ENCODE results near the gene ASCC2. TPM values are rescaled to one million over a fixed set of nuclear protein-coding genes. Genes with fewer than 3 reads are reported as not detected.

The ASCC2 gene
- total and polyA plus RNA-seq, 10 donors, result 34.1 to 89.0 (median 62.9) TPM

DNA sequence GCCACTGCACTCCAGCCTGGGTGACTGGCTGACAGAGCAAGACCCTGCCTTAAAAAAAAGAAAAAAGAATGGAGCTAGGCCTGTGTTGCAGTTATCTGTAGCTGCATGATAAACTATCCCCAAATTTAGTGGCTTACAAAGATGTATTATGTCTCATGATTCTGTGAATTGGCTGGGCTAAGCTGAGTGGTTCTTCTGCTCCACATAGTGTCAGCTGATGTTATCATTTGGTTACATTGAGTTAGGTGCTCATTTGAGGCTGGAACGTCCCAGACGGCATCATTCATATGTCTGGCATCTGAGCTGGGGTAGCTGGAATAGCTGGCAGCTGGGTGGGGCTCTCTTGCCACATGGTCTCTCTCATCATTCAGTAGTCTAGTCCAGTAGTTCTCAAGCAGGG, 8.2 kb upstream of the ASCC2 start:
- intact Hi-C loops (cut with DNase I; ENCODE audit: low total_unique reads), result no loop called here
- no peaks in the 10 kb centered on the region for H3K36me3 ChIP-seq
- H3K4me3 ChIP-seq, result no peak overlapping the region
- peaks cover 0 to 3% (median 0%) of the 10 kb centered on the region in 6 donors for H3K4me1 ChIP-seq
- TF ChIP-seq POLR2A (IDR thresholded peaks at IDR 0.05), result no peak
- no peak overlapping the region for H3K27ac ChIP-seq
- peaks cover 0 to 11% (median 2%) of the 10 kb centered on the region in 8 donors for H3K9me3 ChIP-seq
- DNase-seq, result no peak
- no peaks in the 10 kb centered on the region for H3K27me3 ChIP-seq (replicated peaks in 1 of 7)
- 91 to 100% (median 94%) methylated on average over 2 of the region's 2 CpGs for WGBS, 5 donors

DNA sequence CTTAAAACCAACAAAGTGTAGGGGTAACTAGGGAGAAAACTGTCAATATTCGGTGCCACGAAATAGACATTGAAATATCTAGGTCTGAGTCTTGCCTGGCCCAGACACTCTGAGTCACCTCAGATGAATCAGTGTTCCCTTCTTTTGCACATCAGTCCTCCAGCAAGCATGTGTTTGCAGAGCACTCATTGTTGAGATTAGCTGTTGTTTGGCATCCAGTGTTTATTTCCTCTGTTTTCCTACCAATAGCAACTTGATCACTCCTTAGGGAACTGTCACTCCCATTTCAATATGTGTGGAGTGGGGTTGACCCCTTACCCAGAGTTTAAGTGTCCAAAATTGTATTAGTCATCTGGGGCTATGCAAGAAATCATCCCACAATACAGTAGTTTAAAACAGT, 4.7 kb upstream of the ASCC2 start:
- TF ChIP-seq, protein P1, sequence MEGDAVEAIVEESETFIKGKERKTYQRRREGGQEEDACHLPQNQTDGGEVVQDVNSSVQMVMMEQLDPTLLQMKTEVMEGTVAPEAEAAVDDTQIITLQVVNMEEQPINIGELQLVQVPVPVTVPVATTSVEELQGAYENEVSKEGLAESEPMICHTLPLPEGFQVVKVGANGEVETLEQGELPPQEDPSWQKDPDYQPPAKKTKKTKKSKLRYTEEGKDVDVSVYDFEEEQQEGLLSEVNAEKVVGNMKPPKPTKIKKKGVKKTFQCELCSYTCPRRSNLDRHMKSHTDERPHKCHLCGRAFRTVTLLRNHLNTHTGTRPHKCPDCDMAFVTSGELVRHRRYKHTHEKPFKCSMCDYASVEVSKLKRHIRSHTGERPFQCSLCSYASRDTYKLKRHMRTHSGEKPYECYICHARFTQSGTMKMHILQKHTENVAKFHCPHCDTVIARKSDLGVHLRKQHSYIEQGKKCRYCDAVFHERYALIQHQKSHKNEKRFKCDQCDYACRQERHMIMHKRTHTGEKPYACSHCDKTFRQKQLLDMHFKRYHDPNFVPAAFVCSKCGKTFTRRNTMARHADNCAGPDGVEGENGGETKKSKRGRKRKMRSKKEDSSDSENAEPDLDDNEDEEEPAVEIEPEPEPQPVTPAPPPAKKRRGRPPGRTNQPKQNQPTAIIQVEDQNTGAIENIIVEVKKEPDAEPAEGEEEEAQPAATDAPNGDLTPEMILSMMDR (IDR thresholded peaks at IDR 0.05 in 8 of 11, conservative IDR thresholded peaks at IDR 0.05 in 3 of 11), result no peak
- TF ChIP-seq POLR2A (IDR thresholded peaks at IDR 0.05) (no peak), POLR2AphosphoS5 (IDR thresholded peaks at IDR 0.05) (no peak)
- intact Hi-C loops (cut with DNase I; ENCODE audit: low total_unique reads), result no loop called here
- no peak for DNase-seq
- H3K9me3 ChIP-seq, result peaks cover 0 to 11% (median 2%) of the 10 kb centered on the region in 8 donors
- no peaks in the 10 kb centered on the region for H3K27me3 ChIP-seq (replicated peaks in 1 of 7)
- H3K4me3 ChIP-seq, result no peak overlapping the region
- WGBS, 5 donors, result 68 to 98% (median 89%) methylated on average over 2 of the region's 2 CpGs
- H3K27ac ChIP-seq, result no peak overlapping the region
- H3K4me1 ChIP-seq, result peaks cover 0 to 15% (median 8%) of the 10 kb centered on the region in 6 donors
- H3K36me3 ChIP-seq, result no peaks in the 10 kb centered on the region

DNA sequence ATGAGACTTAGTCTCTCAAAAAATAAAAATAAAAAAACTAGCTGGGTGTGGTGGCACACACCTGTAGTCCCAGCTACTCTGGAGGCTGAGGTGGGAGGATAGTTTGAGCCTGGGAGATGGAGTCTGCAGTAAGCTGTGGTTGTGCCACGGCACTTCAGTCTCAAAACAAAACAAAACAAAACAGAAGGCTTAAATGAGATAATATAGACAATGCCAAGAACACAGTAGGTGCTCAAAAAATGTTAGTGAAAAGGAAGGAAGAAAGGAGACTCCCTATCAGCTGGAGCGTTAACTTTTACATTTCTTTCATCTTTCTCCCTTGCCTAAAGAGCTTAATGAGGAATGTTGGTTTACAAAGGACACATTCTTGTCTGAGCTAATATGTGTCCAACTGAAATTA, 4.1 kb upstream of the ASCC2 start:
- Histone ChIP-seq H3K4me1 (peaks cover 3 to 20% (median 14%) of the 10 kb centered on the region in 6 donors), H3K4me3 (no peak overlapping the region), H3K27ac (no peak overlapping the region), H3K36me3 (no peaks in the 10 kb centered on the region), H3K9me3 (peaks cover 0 to 11% (median 2%) of the 10 kb centered on the region in 8 donors), H3K27me3 (replicated peaks in 1 of 7) (no peaks in the 10 kb centered on the region)
- intact Hi-C loops (cut with DNase I; ENCODE audit: low total_unique reads), result no loop called here
- DNase-seq, result no peak
- WGBS, 5 donors, result 80 to 92% (median 85%) methylated on average over 2 of the region's 2 CpGs
- no peak for TF ChIP-seq POLR2AphosphoS5 (IDR thresholded peaks at IDR 0.05)
- TF ChIP-seq, protein P1 (IDR thresholded peaks at IDR 0.05 in 8 of 11, conservative IDR thresholded peaks at IDR 0.05 in 3 of 11), result no peak
- TF ChIP-seq POLR2A (IDR thresholded peaks at IDR 0.05), result no peak

DNA sequence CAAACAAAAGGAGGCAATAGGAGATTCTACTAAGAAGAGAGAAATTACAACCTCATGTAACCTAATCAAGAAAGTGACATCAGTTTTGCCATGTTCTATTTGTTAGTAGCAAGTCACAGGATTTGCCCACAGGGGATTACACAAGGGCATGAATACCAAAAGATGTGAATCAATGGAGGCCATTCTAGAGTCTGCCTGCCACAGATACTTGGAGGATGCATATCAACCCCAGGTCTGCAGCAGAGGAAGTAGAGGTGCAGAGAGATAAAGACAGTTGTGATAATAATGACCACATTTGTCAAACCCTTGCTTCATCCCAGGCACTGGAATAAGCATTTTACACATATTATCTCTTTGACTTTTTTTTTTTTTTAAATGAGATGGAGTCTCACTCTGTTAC, 2.4 kb upstream of the ASCC2 start:
- intact Hi-C loops (cut with DNase I; ENCODE audit: low total_unique reads), result no loop called here
- H3K36me3 ChIP-seq, result no peaks in the 10 kb centered on the region
- no peaks in the 10 kb centered on the region for H3K27me3 ChIP-seq (replicated peaks in 1 of 7)
- no peak overlapping the region for H3K27ac ChIP-seq
- DNase-seq, result no peak
- TF ChIP-seq POLR2AphosphoS5 (IDR thresholded peaks at IDR 0.05), result no peak
- TF ChIP-seq, protein P1 (IDR thresholded peaks at IDR 0.05 in 8 of 11, conservative IDR thresholded peaks at IDR 0.05 in 3 of 11), result no peak
- TF ChIP-seq POLR2A (IDR thresholded peaks at IDR 0.05), result no peak
- H3K9me3 ChIP-seq, result no peaks in the 10 kb centered on the region
- H3K4me1 ChIP-seq, result peaks cover 12 to 37% (median 30%) of the 10 kb centered on the region in 6 donors
- no peak overlapping the region for H3K4me3 ChIP-seq

DNA sequence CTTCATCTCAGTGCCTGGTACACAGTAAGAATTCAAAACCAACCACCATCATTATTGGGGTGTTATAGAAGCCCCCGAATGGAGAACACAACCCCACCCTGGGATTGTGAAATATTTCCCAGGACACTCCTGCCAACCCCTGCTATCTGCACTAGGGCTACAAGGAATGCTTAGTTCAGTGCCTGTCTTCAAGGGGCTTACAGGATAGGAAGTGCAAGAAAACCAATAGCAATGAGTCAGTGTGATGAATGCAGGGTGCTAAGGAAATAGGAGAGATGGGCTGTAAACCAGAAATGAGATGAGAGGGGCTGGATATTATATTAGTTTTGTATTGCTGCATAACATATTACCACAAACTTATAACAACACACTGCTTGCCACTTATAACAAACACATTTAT, 965 bp upstream of the ASCC2 start:
- DNase-seq, result no peak
- intact Hi-C loops (cut with DNase I; ENCODE audit: low total_unique reads), result no loop called here
- Histone ChIP-seq H3K9me3 (no peaks in the 10 kb centered on the region), H3K36me3 (peaks cover 0 to 14% (median 3%) of the 10 kb centered on the region in 6 donors), H3K27me3 (replicated peaks in 1 of 7) (no peaks in the 10 kb centered on the region), H3K4me1 (peaks cover 12 to 52% (median 39%) of the 10 kb centered on the region in 6 donors), H3K27ac (peak overlapping the region; percentile 88 to 94 (median 91)), H3K4me3 (peak overlapping the region in 2 of 8 donors; percentile 91 to 92)
- TF ChIP-seq, protein P1 (IDR thresholded peaks at IDR 0.05 in 8 of 11, conservative IDR thresholded peaks at IDR 0.05 in 3 of 11), result no peak
- no peak for TF ChIP-seq POLR2AphosphoS5 (IDR thresholded peaks at IDR 0.05)
- TF ChIP-seq POLR2A (IDR thresholded peaks at IDR 0.05), result no peak
- WGBS, 5 donors, result 58 to 100% (median 93%) methylated on average over 1 of the region's 1 CpG

Measured in spleen (tissue), 11 donors.